ENCODE measurements around the gene TMEM8B. TPM values are rescaled to one million over a fixed set of nuclear protein-coding genes. Genes with fewer than 3 reads are reported as not detected.

The TMEM8B gene
- total RNA-seq, 4 donors from 2014 or later, result 4.1 to 10.4 (median 5.4) TPM

GRCh38 chr9:35852267-35852815 lies 23.3 kb downstream of the TMEM8B start:
- no peak for TF ChIP-seq CTCF (IDR thresholded peaks at IDR 0.05; ENCODE audit: low read depth)

GRCh38 chr9:35852876-35853865 lies 24.1 kb downstream of the TMEM8B start:
- no peak for TF ChIP-seq CTCF (IDR thresholded peaks at IDR 0.05; ENCODE audit: low read depth)

GRCh38 chr9:35854091-35854762 lies 25.2 kb downstream of the TMEM8B start:
- no peak for TF ChIP-seq CTCF (IDR thresholded peaks at IDR 0.05; ENCODE audit: low read depth)

GRCh38 chr9:35856206-35856605 lies 27.2 kb downstream of the TMEM8B start:
- no peak for TF ChIP-seq CTCF (IDR thresholded peaks at IDR 0.05; ENCODE audit: low read depth)

- no peak for TF ChIP-seq CTCF (IDR thresholded peaks at IDR 0.05; ENCODE audit: low read depth)
These were observed 27.9 kb downstream of the TMEM8B start for GRCh38 chr9:35856882-35857281.

GRCh38 chr9:35858458-35858857 lies 29.4 kb downstream of the TMEM8B start:
- no peak for TF ChIP-seq CTCF (IDR thresholded peaks at IDR 0.05; ENCODE audit: low read depth)
